Thyroid gland (tissue), 4 donors: ENCODE data around the gene FMN2. TPM values are rescaled to one million over a fixed set of nuclear protein-coding genes. Genes with fewer than 3 reads are reported as not detected.

Source experiments
- DNase-seq, 2 donors: peaks; one replicate each; pipeline ENCODE4 v3.0.0-alpha.2; 2019
- H3K27ac ChIP-seq, 3 donors: fragments of 200-600 bp; sonication (generic); 1 replicate in 2 of 3; 2 replicates in 1 of 3; pipeline ENCODE4 v1.5.1; 2016 to 2019; ENCODE audit warnings: mild to moderate bottlenecking in 1 of 3, moderate library complexity in 1 of 3
- H3K27me3 ChIP-seq: fragments of 200-600 bp; sonication (generic); one replicate; pipeline ENCODE4 v1.5.1; 2019
- H3K36me3 ChIP-seq, 2 donors: fragments of 200-600 bp; sonication (generic); one replicate each; pipeline ENCODE4 v1.5.1; 2016 to 2019
- H3K4me1 ChIP-seq, 2 donors: fragments of 200-600 bp; sonication (generic); one replicate each; pipeline ENCODE4 v1.5.1; 2017 to 2019
- H3K4me3 ChIP-seq, 3 donors: fragments of 200-600 bp; sonication (generic); replicated peaks in 1 of 3; 1 replicate in 2 of 3; 2 replicates in 1 of 3; pipeline ENCODE4 v1.5.1; 2016; ENCODE audit warnings: mild to moderate bottlenecking in 1 of 3
- H3K9me3 ChIP-seq: fragments of 200-600 bp; sonication (generic); one replicate; pipeline ENCODE4 v1.5.1; 2017
- CTCF ChIP-seq, 6 experiments: fragments of 200-600 bp in 3 of 6; fragments of 450-650 bp in 3 of 6; sonication (generic) in 3 of 6; IDR thresholded peaks; one replicate each; pipeline ENCODE4 v1.5.1; 2016 to 2019; ENCODE audit warnings: antibody characterized with exemption in 6 of 6, mild to moderate bottlenecking in 2 of 6, inconsistent platforms in 1 of 6, moderate library complexity in 1 of 6
- POLR2A ChIP-seq, 2 donors: fragments of 450-650 bp; IDR thresholded peaks; one replicate each; pipeline ENCODE4 v1.6.1; 2017; ENCODE audit warnings: antibody characterized with exemption in 2 of 2, mild to moderate bottlenecking in 2 of 2, moderate library complexity in 1 of 2
- WGBS, 2 donors: methylation state at CpG; one replicate each; pipeline ENCODE4 v1.1.5; 2017; 5-methylcytosine and 5-hydroxymethylcytosine counted together
- intact Hi-C: fragments of 100-400 bp; cut with DNase I; formaldehyde crosslinking; loops from one replicate; pipeline ENCODE4 v1.15.1; 2023
- total RNA-seq, 4 donors: library from RNA; depleted of rRNA; stranded (reverse); fragments of >200 nt; gene quantifications; one replicate each; pipeline ENCODE4 v1.2.3, GENCODE V29; 2016

Gene FMN2
- total RNA-seq, 4 donors from 2014 or later = 0.78 to 6.2 (median 1.3) TPM; not detected in 1

- TF ChIP-seq POLR2A (IDR thresholded peaks at IDR 0.05) (no peak), CTCF (IDR thresholded peaks at IDR 0.05) (no peak)
- H3K27ac ChIP-seq = no peak overlapping the region
- no peaks in the 10 kb centered on the region for H3K4me1 ChIP-seq
- no peaks in the 10 kb centered on the region for H3K9me3 ChIP-seq
- no peak for DNase-seq
- 37 to 58% methylated on average over 3 of the region's 3 CpGs for WGBS, 2 donors
- H3K27me3 ChIP-seq = no peaks in the 10 kb centered on the region
- intact Hi-C loops = no loop called here
- H3K36me3 ChIP-seq = no peaks in the 10 kb centered on the region
- no peak overlapping the region for H3K4me3 ChIP-seq
Measured at GRCh38 chr1:240056350-240056749, 35.3 kb upstream of the FMN2 start.

- H3K27ac ChIP-seq = no peak overlapping the region
- WGBS, 2 donors = 75 to 79% methylated on average over 9 of the region's 9 CpGs
- intact Hi-C loops = no loop called here
Measured at GRCh38 chr1:240058049-240058448, 33.6 kb upstream of the FMN2 start.

GRCh38 chr1:240068961-240069360 lies 22.7 kb upstream of the FMN2 start:
- intact Hi-C loops = no loop called here
- TF ChIP-seq POLR2A (IDR thresholded peaks at IDR 0.05) (no peak), CTCF (IDR thresholded peaks at IDR 0.05) (no peak)
- Histone ChIP-seq H3K4me3 (no peak overlapping the region), H3K9me3 (no peaks in the 10 kb centered on the region), H3K27me3 (no peaks in the 10 kb centered on the region), H3K27ac (no peak overlapping the region), H3K36me3 (no peaks in the 10 kb centered on the region), H3K4me1 (no peaks in the 10 kb centered on the region)
- WGBS, 2 donors = 92 to 93% methylated on average over 7 of the region's 7 CpGs
- DNase-seq = no peak

More at GRCh38 chr1:240058049-240058448, 33.6 kb upstream of the FMN2 start:
- Histone ChIP-seq H3K36me3 (no peaks in the 10 kb centered on the region), H3K4me1 (no peaks in the 10 kb centered on the region), H3K9me3 (no peaks in the 10 kb centered on the region), H3K4me3 (no peak overlapping the region), H3K27me3 (no peaks in the 10 kb centered on the region)
- no peak for TF ChIP-seq POLR2A (IDR thresholded peaks at IDR 0.05)
- no peak for TF ChIP-seq CTCF (IDR thresholded peaks at IDR 0.05)
- DNase-seq = no peak

DNA sequence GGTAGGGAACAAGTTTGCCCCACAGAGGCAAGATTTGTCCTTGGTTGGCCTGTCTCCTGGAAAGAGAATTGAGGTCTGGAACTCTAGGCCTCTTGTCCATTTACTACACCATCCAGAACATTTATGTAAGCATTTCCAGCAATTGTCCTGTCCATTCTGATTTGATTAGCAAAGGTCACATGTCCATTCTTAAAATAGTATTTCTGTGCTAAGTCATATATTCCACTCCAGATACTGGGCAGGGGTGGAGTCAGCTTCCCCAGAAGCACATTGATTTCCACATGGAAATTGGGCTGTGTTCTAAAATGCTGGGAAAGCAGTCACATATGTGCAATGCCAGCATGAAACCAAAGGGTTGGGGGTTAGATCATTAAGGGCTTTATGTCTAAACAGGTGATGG lies 21.5 kb upstream of the FMN2 start:
- Histone ChIP-seq H3K27ac (no peak overlapping the region), H3K36me3 (no peaks in the 10 kb centered on the region), H3K27me3 (no peaks in the 10 kb centered on the region), H3K4me1 (no peaks in the 10 kb centered on the region), H3K9me3 (no peaks in the 10 kb centered on the region), H3K4me3 (no peak overlapping the region)
- no peak for TF ChIP-seq POLR2A (IDR thresholded peaks at IDR 0.05)
- TF ChIP-seq CTCF (IDR thresholded peaks at IDR 0.05) = no peak
- no peak for DNase-seq
- intact Hi-C loops = no loop called here

DNA sequence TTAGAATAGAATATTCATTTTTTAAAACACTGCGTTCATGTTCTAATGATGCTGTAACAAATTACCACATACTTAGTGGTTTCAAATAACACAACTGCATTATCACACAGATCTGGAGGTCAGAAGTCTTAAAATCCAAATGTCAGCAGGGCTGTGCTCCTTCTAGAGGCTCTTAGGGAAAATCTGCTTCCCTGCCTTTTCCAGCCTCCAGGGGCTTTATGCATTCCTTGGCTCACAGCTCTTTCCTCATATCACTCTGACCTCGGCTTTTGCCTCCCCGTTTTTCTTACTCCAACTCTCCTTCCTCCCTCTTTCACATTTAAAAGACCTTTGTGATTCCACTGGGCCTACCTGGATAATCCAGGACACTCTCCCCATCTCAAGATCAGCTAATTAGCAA lies 18.6 kb upstream of the FMN2 start:
- Histone ChIP-seq H3K9me3 (no peaks in the 10 kb centered on the region), H3K4me1 (no peaks in the 10 kb centered on the region), H3K36me3 (no peaks in the 10 kb centered on the region), H3K27ac (no peak overlapping the region), H3K4me3 (no peak overlapping the region), H3K27me3 (no peaks in the 10 kb centered on the region)
- intact Hi-C loops = no loop called here
- DNase-seq = no peak
- 27 to 65% methylated on average over 3 of the region's 3 CpGs for WGBS, 2 donors
- TF ChIP-seq CTCF (IDR thresholded peaks at IDR 0.05) (no peak), POLR2A (IDR thresholded peaks at IDR 0.05) (no peak)
